Esophagus squamous epithelium (tissue), 4 donors: ENCODE data around the gene IFNGR2.

ENCODE experiments used
- CTCF ChIP-seq, 6 experiments: fragments of 450-650 bp in 4 of 6; fragments of 200-600 bp in 2 of 6; sonication (generic) in 2 of 6; IDR thresholded peaks; one replicate each; pipeline ENCODE4 v1.5.1; 2016 to 2019; ENCODE audit warnings: antibody characterized with exemption in 6 of 6, mild to moderate bottlenecking in 4 of 6, moderate library complexity in 4 of 6
- POLR2A ChIP-seq, 4 donors: fragments of 450-650 bp; IDR thresholded peaks; one replicate each; pipeline ENCODE4 v1.6.1; 2017; ENCODE audit warnings: antibody characterized with exemption in 4 of 4, mild to moderate bottlenecking in 4 of 4, moderate library complexity in 3 of 4

GRCh38 chr21:33395891-33396331 is 7.3 kb upstream of the IFNGR2 start:
- no peak for TF ChIP-seq CTCF (IDR thresholded peaks at IDR 0.05)
- TF ChIP-seq POLR2A (IDR thresholded peaks at IDR 0.05), result no peak
